H1 (cell line): ENCODE data around the gene PTPRD. TPM values are rescaled to one million over a fixed set of nuclear protein-coding genes. Genes with fewer than 3 reads are reported as not detected.

Experiments
- CHD7 ChIP-seq: fragments of 300-600 bp; sonication (generic); IDR thresholded peaks from 2 replicates; pipeline ENCODE4 v1.7.1; 2012; ENCODE audit warnings: low read length, moderate library complexity, mild to moderate bottlenecking, inconsistent platforms; ENCODE audit not compliant: insufficient replicate concordance
- KDM5A ChIP-seq: fragments of 200-600 bp; IDR thresholded peaks from 2 replicates; pipeline ENCODE4 v1.7.1; 2012; ENCODE audit warnings: mild to moderate bottlenecking, low read length, inconsistent platforms, mixed read lengths
- polyA plus RNA-seq, 7 experiments: library from polyadenylated mRNA; depleted of rRNA in 3 of 7; stranded (reverse) in 5 of 7; unstranded in 2 of 7; fragments of >200 nt in 5 of 7; fragments of 200-250 nt in 2 of 7; gene quantifications; 1 replicate in 5 of 7; 2 replicates in 1 of 7; 4 replicates in 1 of 7; pipeline versions ENCODE4 v1.2.1 to v1.2.3, GENCODE V29; 2011 to 2013; ENCODE audit warnings: missing spikeins in 2 of 7, mixed read lengths in 2 of 7
- total RNA-seq: library from RNA; stranded (reverse); fragmentation: NEBNext Ultra II Directional; extraction: Animal tissue kit (Norgen Biotek cat#: 25700); gene quantifications from 2 replicates; pipeline ENCODE4 v1.2.1, GENCODE V29; 2021

PTPRD gene
- total and polyA plus RNA-seq, 2 of the 8 experiments (the other 6 are each of a cell fraction or from before 2014, with no cell fraction given), result 17.2 to 77.0 TPM

DNA sequence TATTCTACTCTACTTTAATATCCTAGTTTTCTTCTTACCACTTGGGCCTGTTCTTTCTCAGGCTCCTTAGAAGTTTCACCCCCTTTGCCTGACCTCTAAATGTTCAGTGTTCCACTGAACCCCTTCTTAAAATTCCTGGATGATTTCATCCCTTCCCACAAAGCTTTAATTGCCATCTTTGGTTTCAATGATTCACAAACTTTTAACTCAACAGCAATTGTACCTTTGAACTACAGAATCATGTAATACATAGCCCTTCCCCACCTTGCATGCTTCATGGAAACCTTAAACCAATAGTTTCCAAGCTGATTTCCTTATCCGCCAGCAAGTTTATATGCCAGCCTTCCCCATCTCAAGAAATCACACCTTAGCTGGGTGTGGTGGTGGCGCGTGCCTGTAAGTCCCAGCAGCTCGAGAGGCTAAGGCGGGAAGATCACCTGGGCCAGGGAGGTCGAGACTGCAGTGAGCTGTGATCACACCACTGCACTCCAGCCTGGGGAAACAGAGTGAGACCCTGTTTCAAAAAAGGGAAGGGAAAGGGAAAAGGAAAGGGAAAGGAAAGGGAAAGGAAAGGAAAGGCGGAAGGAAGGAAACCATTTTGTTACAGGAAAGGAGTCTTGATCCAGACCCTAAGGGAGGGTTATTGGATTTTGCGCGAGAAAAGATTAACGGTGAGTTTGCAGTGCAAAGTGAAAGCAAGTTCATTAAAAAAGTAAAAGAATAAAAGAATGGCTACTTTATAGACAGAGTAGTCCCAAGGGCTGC is 1789.5 kb downstream of the PTPRD start (continued):
- no peak for TF ChIP-seq CHD7
- TF ChIP-seq KDM5A, result no peak
